GM12891 (cell line): Measurements from ENCODE around the gene PSMD1.

Source experiments
- POLR2AphosphoS5 ChIP-seq: IDR thresholded peaks from 2 replicates; pipeline ENCODE4 v1.6.1; 2011; ENCODE audit warnings: low read depth, low read length, control low read depth
- SPI1 ChIP-seq: IDR thresholded peaks from 2 replicates; pipeline ENCODE4 v1.6.1; 2011; ENCODE audit warnings: low read depth, low read length, control low read depth
- TAF1 ChIP-seq: IDR thresholded peaks from 2 replicates; pipeline ENCODE4 v1.6.1; 2011; ENCODE audit warnings: low read depth, low read length, control low read depth

GRCh38 chr2:231118614-231118942 lies 61.9 kb downstream of the PSMD1 start:
- TF ChIP-seq TAF1 = no peak
- TF ChIP-seq SPI1 = no peak
- no peak for TF ChIP-seq POLR2AphosphoS5
